Peyer's patch (tissue), 4 donors: ENCODE measurements around the gene HGD.

ENCODE experiments used
- CTCF ChIP-seq, 6 experiments: fragments of 450-650 bp in 4 of 6; fragments of 200-600 bp in 2 of 6; sonication (generic) in 1 of 6; IDR thresholded peaks; one replicate each; pipeline ENCODE4 v1.5.1; 2017 to 2019; ENCODE audit warnings: antibody characterized with exemption in 6 of 6, mild to moderate bottlenecking in 3 of 6, moderate library complexity in 1 of 6
- POLR2A ChIP-seq, 2 donors: fragments of 450-650 bp; IDR thresholded peaks; one replicate each; pipeline ENCODE4 v1.5.1; 2017; ENCODE audit warnings: antibody characterized with exemption in 2 of 2, mild to moderate bottlenecking in 2 of 2, moderate library complexity in 2 of 2

- no peak for TF ChIP-seq CTCF (IDR thresholded peaks at IDR 0.05)
- no peak for TF ChIP-seq POLR2A (IDR thresholded peaks at IDR 0.05)
Observed at GRCh38 chr3:120659834-120660233, 22.2 kb downstream of the HGD start.
